K562 (cell line): ENCODE results near the gene ZNF451. TPM values are rescaled to one million over a fixed set of nuclear protein-coding genes. Genes with fewer than 3 reads are reported as not detected.

Experiments used
- ATAC-seq: fragments of 200-7000 bp; cut with Tn5 transposase; 3 replicates; pipeline ENCODE4 v1.9.1; 2020; ENCODE audit warnings: moderate library complexity
- BruUV-seq: library from RNA; stranded (reverse); fragments of 400-500 nt; replicated peaks from 2 replicates; lab custom pipeline; 2021; lab: Mats Ljungman, UMichigan
- CTCF ChIA-PET: fragments of 300-600 bp; formaldehyde crosslinking; extraction: SDS; loops from one replicate; lab custom pipeline; 2021; ENCODE audit warnings: low intra/inter-chr PET ratio; lab: Yijun Ruan, JAX
- POLR2A ChIA-PET: fragments of 300-600, 350-650 bp; sonication (Branson Sonifier 250); formaldehyde crosslinking; extraction: SDS; loops from one replicate; lab custom pipeline; 2021; ENCODE audit warnings: antibody characterized with exemption, inconsistent platforms; lab: Yijun Ruan, JAX
- DNase-seq, 4 experiments: peaks; one replicate each; pipeline versions ENCODE4 v3.0.0 to v3.0.0-alpha.2; 2011 to 2018; ENCODE audit warnings: low spot score in 3 of 4, mixed read lengths in 3 of 4; ENCODE audit errors: extremely low read depth in 1 of 4
- FAIRE-seq: peaks from 2 replicates; lab custom pipeline; 2011; peaks lifted over from hg19 to GRCh38; lab: Jason Lieb, UNC
- H2AFZ ChIP-seq: 2 replicates; pipeline ENCODE4 v1.6.0; 2011; ENCODE audit warnings: low read depth, low read length, control low read depth, inconsistent platforms
- H3K27ac ChIP-seq: fragments of 200-600 bp; 3 replicates; pipeline ENCODE4 v1.8.0; 2011; ENCODE audit warnings: low read depth, mild to moderate bottlenecking, control low read depth, inconsistent platforms, low read length, moderate library complexity, mixed read lengths; ENCODE audit errors: extremely low read depth
- H3K27me3 ChIP-seq, 2 experiments: fragments of 300-600 bp in 1 of 2; 2 replicates in 1 of 2; 3 replicates in 1 of 2; pipeline versions ENCODE4 v1.6.0 to v1.8.0; 2011; ENCODE audit warnings: inconsistent platforms in 2 of 2, low read length in 2 of 2, mild to moderate bottlenecking in 1 of 2, mixed read lengths in 1 of 2, moderate library complexity in 1 of 2; ENCODE audit not compliant: control insufficient read depth in 2 of 2, insufficient read depth in 2 of 2
- H3K36me3 ChIP-seq: fragments of 300-600 bp; 3 replicates; pipeline ENCODE4 v1.8.0; 2011; ENCODE audit warnings: mild to moderate bottlenecking, low read length, inconsistent platforms; ENCODE audit not compliant: control insufficient read depth, insufficient read depth
- H3K4me1 ChIP-seq, 2 experiments: fragments of 200-600 bp in 1 of 2; replicated peaks in 1 of 2; 2 replicates in 1 of 2; 3 replicates in 1 of 2; pipeline versions ENCODE4 v1.5.1 to v1.8.0; 2011; ENCODE audit warnings: inconsistent platforms in 2 of 2, low read length in 2 of 2, mild to moderate bottlenecking in 1 of 2, mixed read lengths in 1 of 2, moderate library complexity in 1 of 2; ENCODE audit not compliant: control insufficient read depth in 2 of 2, insufficient read depth in 2 of 2
- H3K4me2 ChIP-seq: 2 replicates; pipeline ENCODE4 v1.6.1; 2011; ENCODE audit warnings: low read length, control low read depth, inconsistent platforms, mixed read lengths; ENCODE audit not compliant: insufficient read depth
- H3K4me3 ChIP-seq: fragments of 200-600 bp; sonication (generic), shearing (Covaris generic); 2 replicates; pipeline ENCODE4 v1.5.1; 2016; ENCODE audit warnings: control low read depth, inconsistent platforms
- H3K79me2 ChIP-seq: fragments of 200-600 bp; 3 replicates; pipeline ENCODE4 v1.8.0; 2011; ENCODE audit warnings: low read length, inconsistent platforms; ENCODE audit not compliant: control insufficient read depth, insufficient read depth
- H3K9ac ChIP-seq, 2 experiments: 2 replicates each; pipeline versions ENCODE4 v1.6.0 to v1.6.1; 2011; ENCODE audit warnings: low read depth in 2 of 2, low read length in 2 of 2, control low read depth in 1 of 2, inconsistent platforms in 1 of 2, mild to moderate bottlenecking in 1 of 2, mixed read lengths in 1 of 2; ENCODE audit not compliant: insufficient read depth in 1 of 2
- H3K9me1 ChIP-seq: one replicate; pipeline ENCODE4 v1.6.0; 2011; ENCODE audit warnings: inconsistent platforms, mild to moderate bottlenecking, low read length, moderate library complexity; ENCODE audit not compliant: control insufficient read depth, insufficient read depth
- H3K9me3 ChIP-seq: replicated peaks from 2 replicates; pipeline ENCODE4 v1.5.1; 2011; ENCODE audit warnings: low read depth, low read length, inconsistent platforms; ENCODE audit not compliant: control insufficient read depth, insufficient read depth
- H4K20me1 ChIP-seq: replicated peaks from 2 replicates; pipeline ENCODE4 v1.6.1; 2011; ENCODE audit warnings: low read length, inconsistent platforms, mixed read lengths; ENCODE audit not compliant: control insufficient read depth, insufficient read depth
- BCL6 ChIP-seq: fragments of 250-450 bp; sonication (Bioruptor Pico); IDR thresholded peaks from 2 replicates; pipeline ENCODE4 v1.4.0; 2020
- POLR2A ChIP-seq: fragments of 450-650 bp; conservative IDR thresholded peaks from 2 replicates; pipeline ENCODE4 v1.6.1; 2016
- RBFOX2 ChIP-seq: fragments of 200-400 bp; formaldehyde crosslinking; IDR thresholded peaks from 2 replicates; pipeline ENCODE4 v1.6.1; 2017; ENCODE audit warnings: low read depth, mild to moderate bottlenecking, low read length, moderate library complexity
- SRF ChIP-seq, 2 experiments: fragments of 250-450, 450-650 bp in 1 of 2; sonication (Bioruptor Pico) in 1 of 2; sonication (generic) in 1 of 2; formaldehyde crosslinking; IDR thresholded peaks; 2 replicates each; pipeline versions ENCODE4 v1.5.0 to v1.5.1; 2020 to 2022; ENCODE audit warnings: mild to moderate bottlenecking in 1 of 2, missing genetic modification reagents in 1 of 2
- ZNF408 ChIP-seq: fragments of 250-450 bp; sonication (Bioruptor Pico); IDR thresholded peaks from 2 replicates; pipeline ENCODE4 v1.4.0; 2020; ENCODE audit warnings: low read depth, mild to moderate bottlenecking, moderate library complexity
- WGBS: fragments of 100-300 bp; shearing (Covaris generic); methylation state at CpG from one replicate; pipeline ENCODE4 v1.1.6; 2016; ENCODE audit warnings: low coverage, mixed read lengths; ENCODE audit not compliant: insufficient coverage; ENCODE audit errors: missing lambda C conversion rate; 5-methylcytosine and 5-hydroxymethylcytosine counted together
- in situ Hi-C: fragments of 300-500 bp; cut with MboI; formaldehyde crosslinking; loops from 4 replicates; pipeline ENCODE4 v1.15.0; 2018; ENCODE audit warnings: inconsistent platforms, mixed read lengths
- intact Hi-C: fragments of 100-400 bp; cut with micrococcal nuclease; formaldehyde crosslinking; loops from 2 replicates; pipeline ENCODE4 v1.14.2; 2022
- polyA plus RNA-seq, 8 experiments: library from polyadenylated mRNA; depleted of rRNA in 4 of 8; stranded (reverse) in 5 of 8; unstranded in 3 of 8; fragments of >200 nt; fragmentation: Nextera tagmentation in 2 of 8; fragmentation: Illumina TruSeq in 1 of 8; extraction: Ambion mirVana in 2 of 8; extraction: Trizol in 1 of 8; gene quantifications; 2 replicates each; pipeline versions ENCODE4 v1.2.1 to v1.2.3, GENCODE V29; 2011 to 2014; ENCODE audit warnings: inconsistent platforms in 1 of 8, missing spikeins in 1 of 8
- total RNA-seq, 7 experiments: library from RNA; depleted of rRNA in 6 of 7; stranded (reverse); fragments of >200 nt in 6 of 7; fragmentation: Illumina TruSeq in 2 of 7; extraction: Trizol in 2 of 7; gene quantifications; 2 replicates each; pipeline versions ENCODE4 v1.2.1 to v1.2.3, GENCODE V29; 2011 to 2021; ENCODE audit warnings: low replicate concordance in 1 of 7
- TF ChIP-seq, protein P1 (sequence below): fragments of 450-650 bp; IDR thresholded peaks from 2 replicates; pipeline ENCODE4 v1.6.1; 2016; ENCODE audit warnings: low read depth

Gene ZNF451
- total and polyA plus RNA-seq, 9 of the 15 experiments (the other 6 are each of a cell fraction or from before 2014, with no cell fraction given), result 16.1 to 74.3 (median 38.3) TPM

DNA sequence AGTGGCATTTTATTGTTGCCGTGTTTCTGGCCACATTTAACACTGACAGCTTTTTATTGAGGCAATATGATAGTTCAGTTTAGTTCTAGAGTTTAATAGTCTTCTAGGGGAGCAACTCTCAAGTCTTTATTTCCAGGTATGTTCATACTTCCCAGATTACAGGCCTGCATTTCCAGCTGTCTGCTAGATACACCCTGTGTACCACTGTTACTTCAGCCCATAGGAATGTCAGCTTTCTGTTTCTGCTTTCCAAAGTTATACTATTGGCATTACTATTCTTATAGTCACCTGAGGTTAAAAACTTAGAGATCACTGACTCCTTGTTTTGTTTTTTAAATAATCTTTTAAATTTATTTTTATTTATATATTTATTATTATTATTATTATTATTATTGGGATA lies 7.6 kb downstream of the ZNF451 start (continued):
- TF ChIP-seq, protein P1, sequence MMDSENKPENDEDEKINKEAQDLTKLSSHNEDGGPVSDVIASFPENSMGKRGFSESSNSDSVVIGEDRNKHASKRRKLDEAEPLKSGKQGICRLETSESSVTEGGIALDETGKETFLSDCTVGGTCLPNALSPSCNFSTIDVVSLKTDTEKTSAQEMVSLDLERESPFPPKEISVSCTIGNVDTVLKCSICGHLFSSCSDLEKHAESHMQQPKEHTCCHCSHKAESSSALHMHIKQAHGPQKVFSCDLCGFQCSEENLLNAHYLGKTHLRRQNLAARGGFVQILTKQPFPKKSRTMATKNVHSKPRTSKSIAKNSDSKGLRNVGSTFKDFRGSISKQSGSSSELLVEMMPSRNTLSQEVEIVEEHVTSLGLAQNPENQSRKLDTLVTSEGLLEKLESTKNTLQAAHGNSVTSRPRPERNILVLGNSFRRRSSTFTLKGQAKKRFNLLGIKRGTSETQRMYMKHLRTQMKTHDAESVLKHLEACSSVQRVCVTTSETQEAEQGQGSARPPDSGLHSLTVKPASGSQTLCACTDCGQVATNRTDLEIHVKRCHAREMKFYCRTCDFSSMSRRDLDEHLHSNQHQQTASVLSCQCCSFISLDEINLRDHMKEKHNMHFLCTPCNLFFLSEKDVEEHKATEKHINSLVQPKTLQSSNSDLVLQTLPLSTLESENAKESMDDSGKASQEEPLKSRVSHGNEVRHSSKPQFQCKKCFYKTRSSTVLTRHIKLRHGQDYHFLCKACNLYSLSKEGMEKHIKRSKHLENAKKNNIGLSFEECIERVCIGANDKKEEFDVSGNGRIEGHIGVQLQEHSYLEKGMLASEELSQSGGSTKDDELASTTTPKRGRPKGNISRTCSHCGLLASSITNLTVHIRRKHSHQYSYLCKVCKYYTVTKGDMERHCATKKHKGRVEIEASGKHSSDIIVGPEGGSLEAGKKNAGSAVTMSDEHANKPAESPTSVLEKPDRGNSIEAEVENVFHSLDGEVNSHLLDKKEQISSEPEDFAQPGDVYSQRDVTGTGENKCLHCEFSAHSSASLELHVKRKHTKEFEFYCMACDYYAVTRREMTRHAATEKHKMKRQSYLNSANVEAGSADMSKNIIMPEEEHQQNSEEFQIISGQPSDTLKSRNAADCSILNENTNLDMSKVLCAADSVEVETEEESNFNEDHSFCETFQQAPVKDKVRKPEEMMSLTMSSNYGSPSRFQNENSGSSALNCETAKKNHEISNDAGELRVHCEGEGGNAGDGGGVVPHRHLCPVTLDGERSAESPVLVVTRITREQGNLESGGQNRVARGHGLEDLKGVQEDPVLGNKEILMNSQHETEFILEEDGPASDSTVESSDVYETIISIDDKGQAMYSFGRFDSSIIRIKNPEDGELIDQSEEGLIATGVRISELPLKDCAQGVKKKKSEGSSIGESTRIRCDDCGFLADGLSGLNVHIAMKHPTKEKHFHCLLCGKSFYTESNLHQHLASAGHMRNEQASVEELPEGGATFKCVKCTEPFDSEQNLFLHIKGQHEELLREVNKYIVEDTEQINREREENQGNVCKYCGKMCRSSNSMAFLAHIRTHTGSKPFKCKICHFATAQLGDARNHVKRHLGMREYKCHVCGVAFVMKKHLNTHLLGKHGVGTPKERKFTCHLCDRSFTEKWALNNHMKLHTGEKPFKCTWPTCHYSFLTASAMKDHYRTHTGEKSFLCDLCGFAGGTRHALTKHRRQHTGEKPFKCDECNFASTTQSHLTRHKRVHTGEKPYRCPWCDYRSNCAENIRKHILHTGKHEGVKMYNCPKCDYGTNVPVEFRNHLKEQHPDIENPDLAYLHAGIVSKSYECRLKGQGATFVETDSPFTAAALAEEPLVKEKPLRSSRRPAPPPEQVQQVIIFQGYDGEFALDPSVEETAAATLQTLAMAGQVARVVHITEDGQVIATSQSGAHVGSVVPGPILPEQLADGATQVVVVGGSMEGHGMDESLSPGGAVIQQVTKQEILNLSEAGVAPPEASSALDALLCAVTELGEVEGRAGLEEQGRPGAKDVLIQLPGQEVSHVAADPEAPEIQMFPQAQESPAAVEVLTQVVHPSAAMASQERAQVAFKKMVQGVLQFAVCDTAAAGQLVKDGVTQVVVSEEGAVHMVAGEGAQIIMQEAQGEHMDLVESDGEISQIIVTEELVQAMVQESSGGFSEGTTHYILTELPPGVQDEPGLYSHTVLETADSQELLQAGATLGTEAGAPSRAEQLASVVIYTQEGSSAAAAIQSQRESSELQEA, result no peak
- TF ChIP-seq BCL6 (CRISPR knock-in tag), result no peak

DNA sequence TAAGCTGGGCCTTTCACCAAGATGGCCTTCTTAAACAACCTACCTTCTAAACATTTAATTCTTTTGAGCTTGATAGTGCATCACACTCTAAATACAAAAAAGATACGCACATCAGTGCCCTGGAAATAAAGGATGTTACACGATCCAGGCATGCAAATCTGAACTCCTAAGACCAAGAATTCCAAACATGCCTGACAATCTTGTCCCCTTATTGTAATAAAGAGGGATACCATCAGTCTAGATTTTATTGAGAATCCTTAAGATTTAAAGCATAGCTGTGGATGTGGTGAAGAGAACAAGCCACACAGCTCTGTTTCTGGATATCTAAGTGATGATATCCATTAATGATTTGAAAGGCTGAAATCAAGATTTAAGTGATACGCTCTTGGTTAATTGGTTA lies 13.0 kb downstream of the ZNF451 start:
- no peak overlapping the region for H3K4me2 ChIP-seq
- H3K27ac ChIP-seq, result no peak overlapping the region
- CTCF ChIA-PET, result no interaction called here
- ATAC-seq, result no peak
- WGBS, result 93% methylated on average over 3 of the region's 3 CpGs
- H3K36me3 ChIP-seq, result peaks cover 92% of the 10 kb centered on the region
- H3K4me1 ChIP-seq, result no peaks in the 10 kb centered on the region; a peak in 2 of 5 replicates
- in situ Hi-C loops, result no loop called here
- no peaks in the 10 kb centered on the region for H3K27me3 ChIP-seq
- POLR2A ChIA-PET, result interaction anchor here (0.6 to 3.3 kb wide), 5 partner anchors 10 to 28 kb away, joined by 3 to 24 read pairs (median 5); partner anchors contain the start of gene ZNF451
- no peak overlapping the region for H3K4me3 ChIP-seq
- no TSS peak for BruUV-seq
- no peak overlapping the region for H3K9ac ChIP-seq
- H3K9me3 ChIP-seq, result no peaks in the 10 kb centered on the region
- no peak overlapping the region for H2AFZ ChIP-seq
- peaks cover 8% of the 10 kb centered on the region; the same call in 1 of the 2 replicates for H4K20me1 ChIP-seq
- no peak for FAIRE-seq
- TF ChIP-seq RBFOX2, result 0 out of 2 replicates have a peak, but pooled peaks have one; percentile 8
- peak; percentile 33; the same call in 1 of the 2 replicates for TF ChIP-seq POLR2A
- no peak for TF ChIP-seq ZNF408
- no peak for TF ChIP-seq SRF (CRISPR knock-in tag; IDR thresholded peaks at IDR 0.05)
- TF ChIP-seq, all 486 proteins: peak for 2
- Histone ChIP-seq H3K79me2 (peaks cover 97% of the 10 kb centered on the region), H3K9me1 (no peaks in the 10 kb centered on the region)
- intact Hi-C loops, result no loop called here
- DNase-seq, result no peak
